KMS-11 (cell line): Measurements from ENCODE around the gene GDF10.

Source experiments
- H2AFZ ChIP-seq: fragments of 200-600 bp; sonication (generic); 2 replicates; pipeline ENCODE4 v1.6.1; 2016; ENCODE audit warnings: antibody characterized with exemption, mixed run types, low read depth
- H3K27ac ChIP-seq: fragments of 200-600 bp; sonication (generic); 2 replicates; pipeline ENCODE4 v1.6.1; 2016; ENCODE audit warnings: mild to moderate bottlenecking, mixed run types
- H3K27me3 ChIP-seq: fragments of 200-600 bp; sonication (generic); 2 replicates; pipeline ENCODE4 v1.6.1; 2017; ENCODE audit warnings: mild to moderate bottlenecking, low read depth, mixed run types, moderate library complexity; ENCODE audit not compliant: insufficient read depth
- H3K36me3 ChIP-seq: fragments of 200-600 bp; sonication (generic); 2 replicates; pipeline ENCODE4 v1.6.1; 2017; ENCODE audit warnings: mild to moderate bottlenecking, mixed run types; ENCODE audit not compliant: insufficient read depth
- H3K4me1 ChIP-seq: fragments of 200-600 bp; sonication (generic); 2 replicates; pipeline ENCODE4 v1.6.1; 2016; ENCODE audit warnings: mild to moderate bottlenecking, low read depth, mixed run types; ENCODE audit not compliant: poor library complexity, severe bottlenecking
- H3K4me2 ChIP-seq: fragments of 200-600 bp; sonication (generic); 2 replicates; pipeline ENCODE4 v1.7.0; 2016; ENCODE audit warnings: mild to moderate bottlenecking, mixed run types
- H3K4me3 ChIP-seq: fragments of 200-600 bp; sonication (generic); IDR thresholded peaks from 2 replicates; pipeline ENCODE4 v1.6.1; 2017; ENCODE audit warnings: low read depth, low read length, mixed read lengths; ENCODE audit not compliant: insufficient read depth
- H3K79me2 ChIP-seq: fragments of 200-600 bp; sonication (generic); 2 replicates; pipeline ENCODE4 v1.6.1; 2016; ENCODE audit warnings: low read depth, mixed run types; ENCODE audit not compliant: insufficient read depth
- H3K9ac ChIP-seq: fragments of 200-600 bp; sonication (generic); 2 replicates; pipeline ENCODE4 v1.6.1; 2016; ENCODE audit warnings: mild to moderate bottlenecking, mixed run types
- H4K20me1 ChIP-seq: fragments of 200-600 bp; sonication (generic); 2 replicates; pipeline ENCODE4 v1.6.1; 2016; ENCODE audit warnings: mild to moderate bottlenecking, mixed run types; ENCODE audit not compliant: insufficient read depth
- TF ChIP-seq, protein P1 (sequence below): fragments of 200-600 bp; sonication (generic); conservative IDR thresholded peaks from 2 replicates; pipeline ENCODE4 v1.6.1; 2017; ENCODE audit warnings: low read depth, mild to moderate bottlenecking, antibody characterized with exemption, low read length, moderate library complexity, mixed read lengths

The GDF10 gene

GRCh38 chr10:47305566-47305965 is 5.6 kb downstream of the GDF10 start:
- Histone ChIP-seq H3K4me3 (no peak overlapping the region), H3K79me2 (no peaks in the 10 kb centered on the region), H3K9ac (no peak overlapping the region), H3K4me1 (no peaks in the 10 kb centered on the region), H2AFZ (no peak overlapping the region), H3K27me3 (no peaks in the 10 kb centered on the region), H3K36me3 (no peaks in the 10 kb centered on the region), H3K4me2 (no peak overlapping the region), H4K20me1 (no peaks in the 10 kb centered on the region), H3K27ac (no peak overlapping the region)
- TF ChIP-seq, protein P1, sequence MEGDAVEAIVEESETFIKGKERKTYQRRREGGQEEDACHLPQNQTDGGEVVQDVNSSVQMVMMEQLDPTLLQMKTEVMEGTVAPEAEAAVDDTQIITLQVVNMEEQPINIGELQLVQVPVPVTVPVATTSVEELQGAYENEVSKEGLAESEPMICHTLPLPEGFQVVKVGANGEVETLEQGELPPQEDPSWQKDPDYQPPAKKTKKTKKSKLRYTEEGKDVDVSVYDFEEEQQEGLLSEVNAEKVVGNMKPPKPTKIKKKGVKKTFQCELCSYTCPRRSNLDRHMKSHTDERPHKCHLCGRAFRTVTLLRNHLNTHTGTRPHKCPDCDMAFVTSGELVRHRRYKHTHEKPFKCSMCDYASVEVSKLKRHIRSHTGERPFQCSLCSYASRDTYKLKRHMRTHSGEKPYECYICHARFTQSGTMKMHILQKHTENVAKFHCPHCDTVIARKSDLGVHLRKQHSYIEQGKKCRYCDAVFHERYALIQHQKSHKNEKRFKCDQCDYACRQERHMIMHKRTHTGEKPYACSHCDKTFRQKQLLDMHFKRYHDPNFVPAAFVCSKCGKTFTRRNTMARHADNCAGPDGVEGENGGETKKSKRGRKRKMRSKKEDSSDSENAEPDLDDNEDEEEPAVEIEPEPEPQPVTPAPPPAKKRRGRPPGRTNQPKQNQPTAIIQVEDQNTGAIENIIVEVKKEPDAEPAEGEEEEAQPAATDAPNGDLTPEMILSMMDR, result no peak

DNA sequence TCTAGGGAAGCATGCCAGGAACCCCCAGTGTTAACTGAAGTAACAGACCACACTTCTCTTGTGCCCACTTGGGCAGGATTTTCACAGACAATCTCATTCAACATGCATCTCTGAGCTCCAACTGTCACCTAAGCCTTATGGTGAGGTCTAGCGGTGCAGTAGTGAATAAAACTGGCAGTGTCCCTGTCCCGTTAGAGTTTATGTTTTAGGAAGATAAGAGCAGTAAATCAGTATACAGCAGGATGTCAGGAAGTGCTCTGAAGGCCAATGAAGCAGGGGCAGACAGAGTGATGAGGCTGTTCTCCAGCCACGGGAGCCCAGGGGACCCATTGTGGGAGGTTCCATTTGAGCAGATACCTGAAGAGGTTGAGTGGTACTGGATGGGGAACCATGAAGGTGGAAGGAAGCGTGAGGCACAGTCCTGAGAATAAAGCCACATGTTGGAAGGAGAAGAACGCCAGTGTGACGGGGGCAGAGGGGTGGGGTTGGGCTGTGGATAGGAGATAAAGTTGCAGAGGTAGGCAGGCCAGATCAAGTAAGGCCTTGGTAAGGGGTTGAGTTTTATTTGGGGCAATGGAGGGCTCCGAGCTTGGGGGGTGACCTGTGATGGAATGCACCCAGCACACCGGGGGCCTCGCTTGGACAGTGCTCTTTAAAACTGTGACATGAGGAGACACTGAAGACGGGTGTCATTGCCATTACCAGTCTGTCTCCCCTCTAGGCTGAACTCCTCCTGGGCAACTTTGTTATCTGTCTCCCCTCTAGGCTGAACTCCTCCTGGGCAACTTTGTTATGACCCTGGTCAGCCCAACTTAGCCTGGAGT is 6.6 kb downstream of the GDF10 start:
- no peaks in the 10 kb centered on the region for H4K20me1 ChIP-seq
- TF ChIP-seq, protein P1, result no peak
- no peaks in the 10 kb centered on the region for H3K27me3 ChIP-seq
- H3K36me3 ChIP-seq, result no peaks in the 10 kb centered on the region
- no peaks in the 10 kb centered on the region for H3K79me2 ChIP-seq
- no peak overlapping the region for H3K27ac ChIP-seq
- no peaks in the 10 kb centered on the region for H3K4me1 ChIP-seq
- no peak overlapping the region for H3K4me3 ChIP-seq
- H3K4me2 ChIP-seq, result no peak overlapping the region
- H2AFZ ChIP-seq, result no peak overlapping the region
- no peak overlapping the region for H3K9ac ChIP-seq

- Histone ChIP-seq H3K79me2 (no peaks in the 10 kb centered on the region), H3K36me3 (no peaks in the 10 kb centered on the region), H4K20me1 (no peaks in the 10 kb centered on the region), H2AFZ (no peak overlapping the region), H3K4me1 (no peaks in the 10 kb centered on the region), H3K4me2 (no peak overlapping the region), H3K27me3 (no peaks in the 10 kb centered on the region), H3K9ac (no peak overlapping the region), H3K27ac (no peak overlapping the region), H3K4me3 (no peak overlapping the region)
- TF ChIP-seq, protein P1, result no peak
These were observed 7.4 kb downstream of the GDF10 start for GRCh38 chr10:47307381-47307780.

DNA sequence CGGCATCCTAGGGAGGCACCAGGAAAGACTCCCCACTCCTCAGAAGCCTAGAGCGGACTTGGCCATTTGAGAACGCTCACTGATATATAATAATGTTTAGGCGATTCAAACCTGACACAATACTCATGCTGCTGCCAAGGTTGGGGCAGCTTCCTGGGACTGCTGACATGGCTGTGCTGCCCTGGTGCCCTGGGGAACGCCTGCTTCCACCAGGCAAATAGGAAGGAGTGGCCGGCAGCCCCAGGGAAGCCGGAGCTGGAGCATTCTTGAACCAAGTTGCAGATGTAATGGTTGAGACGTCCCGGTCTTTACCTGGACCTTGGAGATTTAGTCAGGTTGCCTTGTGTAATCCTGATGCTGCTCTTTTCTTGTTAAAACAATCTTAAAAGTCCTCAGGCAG is 8.8 kb downstream of the GDF10 start:
- no peaks in the 10 kb centered on the region for H3K79me2 ChIP-seq
- H4K20me1 ChIP-seq, result no peaks in the 10 kb centered on the region
- H3K4me2 ChIP-seq, result no peak overlapping the region
- no peak overlapping the region for H2AFZ ChIP-seq
- H3K4me1 ChIP-seq, result no peaks in the 10 kb centered on the region
- H3K9ac ChIP-seq, result no peak overlapping the region
- H3K36me3 ChIP-seq, result no peaks in the 10 kb centered on the region
- H3K4me3 ChIP-seq, result no peak overlapping the region
- H3K27ac ChIP-seq, result no peak overlapping the region
- H3K27me3 ChIP-seq, result no peaks in the 10 kb centered on the region
- TF ChIP-seq, protein P1, result no peak
